Measurements from ENCODE around the gene SLK. TPM values are rescaled to one million over a fixed set of nuclear protein-coding genes. Genes with fewer than 3 reads are reported as not detected.
A peak's percentile ranks its signal among the peaks of the same experiment; 100 is the strongest.

Gene SLK
- total RNA-seq, 1 donor from 2014 or later, result 54.1 TPM

DNA sequence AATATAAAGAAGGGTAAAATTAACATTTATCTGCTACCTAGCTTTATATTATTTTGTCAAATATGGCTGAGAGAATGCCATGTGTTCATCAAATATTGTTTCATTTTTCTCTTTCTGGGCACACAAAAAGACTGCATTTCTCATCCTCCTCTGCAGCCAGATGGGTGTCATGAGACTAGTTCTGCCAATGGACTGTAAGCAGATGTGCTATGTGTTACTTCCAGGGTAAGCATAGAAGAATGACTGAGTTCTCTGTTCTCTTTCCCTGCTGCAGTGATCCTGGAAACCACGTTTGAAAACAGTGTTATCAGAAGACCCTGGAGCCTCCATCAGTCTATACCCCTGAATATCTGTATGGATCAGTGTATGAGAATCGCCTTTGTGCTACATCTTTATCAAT, 24.1 kb upstream of the SLK start:
- ATAC-seq, result no peak

DNA sequence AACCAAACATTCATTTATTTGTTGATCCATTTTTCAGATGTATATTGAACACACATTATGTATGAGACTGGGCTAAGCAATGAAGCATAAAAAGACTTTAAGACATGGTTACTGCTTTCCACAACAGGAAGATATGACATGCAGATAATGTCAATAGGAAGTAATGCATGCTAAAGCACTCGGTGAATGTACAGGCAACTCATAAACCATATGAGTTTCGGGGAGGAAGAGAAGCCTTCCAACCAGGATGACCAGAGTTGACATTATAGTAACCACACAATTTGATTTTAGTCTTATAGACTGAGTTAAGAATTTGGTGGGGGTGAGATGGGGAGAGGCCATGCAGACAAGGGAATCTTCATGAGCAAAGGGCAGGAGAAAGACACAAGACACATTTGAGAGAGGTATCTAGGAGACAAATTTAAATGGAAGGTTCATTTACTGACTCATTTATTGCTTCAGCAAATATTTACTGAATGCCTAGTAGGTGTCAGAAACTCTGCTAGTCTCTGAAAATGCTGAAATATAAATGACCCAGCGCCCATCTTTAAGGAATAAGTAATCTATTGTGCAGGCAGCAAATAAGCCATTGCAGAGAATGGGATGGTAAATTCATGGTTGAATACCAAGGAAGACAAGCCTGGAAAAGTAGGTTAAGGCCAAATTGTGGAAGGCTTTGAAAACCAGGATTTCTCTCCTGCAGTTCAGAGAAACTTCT, 19.0 kb upstream of the SLK start:
- peak; percentile 32 for ATAC-seq

DNA sequence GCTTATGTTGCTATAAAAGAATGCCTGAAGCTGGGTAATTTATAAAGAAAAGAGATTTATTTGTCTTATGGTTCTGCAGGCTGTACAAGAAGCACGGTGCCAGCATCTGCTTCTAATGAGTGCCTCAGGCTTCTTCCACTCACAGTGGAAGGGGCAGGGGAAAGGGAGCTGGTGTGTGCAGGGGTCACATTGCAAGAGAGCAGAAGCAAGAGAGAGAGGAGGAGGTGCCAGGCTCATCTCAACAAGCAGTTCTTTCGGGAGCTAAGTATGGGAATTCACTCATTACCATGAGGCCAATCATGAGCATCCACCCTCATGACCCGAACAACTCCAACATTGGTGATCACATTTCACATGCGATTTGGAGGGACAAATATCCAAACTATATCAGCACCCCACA, 17.2 kb upstream of the SLK start:
- ATAC-seq, result no peak

DNA sequence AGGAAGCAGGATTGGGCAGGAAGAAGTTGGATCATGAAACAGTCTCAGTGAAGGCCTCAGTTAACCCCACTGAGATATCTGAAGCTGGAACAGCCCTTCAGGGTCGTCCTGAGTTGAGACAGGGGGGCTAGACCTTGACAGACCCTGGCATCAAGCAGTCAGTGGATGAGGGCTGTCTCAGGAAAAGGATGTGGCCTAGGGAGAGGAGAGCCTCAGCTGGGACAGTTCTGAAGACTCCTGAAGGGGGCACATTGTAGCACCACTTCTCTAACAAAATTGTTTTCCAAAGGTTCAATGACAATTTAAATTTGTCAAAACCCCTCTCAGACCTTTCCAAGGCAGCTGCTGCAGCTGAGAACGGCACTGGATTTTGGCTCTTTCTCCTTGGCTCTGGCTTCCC, 15.8 kb upstream of the SLK start:
- ATAC-seq, result no peak

DNA sequence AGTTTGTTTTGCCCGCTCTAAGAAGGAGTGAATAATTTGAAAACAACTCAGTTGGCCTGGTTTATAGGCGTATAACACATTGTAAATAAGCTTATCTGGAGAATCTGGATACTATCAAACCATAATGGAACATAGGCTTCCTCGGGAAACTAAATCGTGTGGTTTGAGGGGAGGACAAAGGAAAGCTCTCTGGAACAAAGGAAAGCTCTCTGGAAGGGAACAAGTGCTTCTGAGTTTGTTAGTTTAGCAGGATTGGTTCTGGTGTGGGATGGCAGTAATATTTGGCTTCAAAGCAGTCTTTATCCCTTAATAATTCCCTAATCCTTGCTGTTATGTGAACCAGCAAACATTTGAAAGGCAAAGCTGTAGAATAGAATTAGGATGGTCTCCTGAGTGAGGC, 15.0 kb upstream of the SLK start:
- no peak for ATAC-seq

DNA sequence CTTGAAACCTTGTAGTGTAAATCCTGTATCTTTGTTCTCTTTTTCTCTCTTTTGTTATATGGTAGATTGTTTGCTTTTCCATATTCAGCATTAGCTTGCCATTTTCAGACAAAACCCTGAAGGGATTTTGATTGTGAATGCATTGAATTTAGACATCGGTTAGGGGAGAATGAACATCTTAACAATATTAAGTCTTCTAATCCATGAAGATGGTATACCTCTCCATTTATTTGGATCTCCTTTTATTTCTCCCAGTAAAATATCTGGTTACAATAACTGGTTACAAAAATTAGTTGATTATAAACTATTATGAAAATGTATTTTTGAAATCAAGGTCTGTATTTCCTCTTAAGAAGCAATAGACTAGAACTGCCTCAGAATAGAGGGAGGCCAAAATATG, 12.4 kb upstream of the SLK start:
- no peak for ATAC-seq

DNA sequence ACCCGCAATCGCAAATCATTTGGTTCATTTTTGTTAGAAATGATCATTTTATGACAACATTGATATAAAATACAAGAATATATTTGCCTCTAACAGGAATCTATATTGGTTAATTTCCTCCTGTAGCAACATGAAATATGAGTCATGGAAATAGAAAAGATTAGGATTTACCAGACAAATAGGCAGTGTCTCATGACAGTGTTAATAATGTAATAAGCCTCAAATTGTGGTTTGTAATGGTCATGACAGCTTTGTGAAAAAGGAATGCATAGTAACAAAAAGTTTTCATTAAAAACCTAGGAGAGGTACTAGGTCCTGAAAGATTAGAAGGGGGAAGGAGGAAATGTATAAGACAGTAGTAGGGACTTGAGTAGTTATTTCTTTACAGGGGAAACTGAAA, 7.9 kb upstream of the SLK start:
- ATAC-seq, result peak; percentile 85

DNA sequence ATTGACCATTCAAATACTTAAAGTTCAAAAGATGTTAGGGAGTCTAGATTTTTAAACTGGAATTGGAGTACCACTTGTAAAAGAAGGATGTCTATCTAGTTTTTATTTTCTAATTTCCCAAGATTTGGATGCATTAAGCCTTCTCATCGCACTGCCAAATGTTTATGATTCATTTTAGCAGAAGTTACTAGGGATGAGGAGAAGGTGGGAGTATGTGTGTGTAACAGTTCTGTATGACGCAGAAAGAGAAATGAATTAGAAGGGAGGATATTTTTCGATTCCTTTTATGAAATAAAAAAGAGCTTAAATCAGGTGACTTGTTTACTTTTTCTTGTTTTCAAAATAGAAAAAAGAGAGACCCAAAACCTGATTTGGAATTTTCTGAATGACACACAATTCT, 6.8 kb upstream of the SLK start:
- no peak for ATAC-seq

DNA sequence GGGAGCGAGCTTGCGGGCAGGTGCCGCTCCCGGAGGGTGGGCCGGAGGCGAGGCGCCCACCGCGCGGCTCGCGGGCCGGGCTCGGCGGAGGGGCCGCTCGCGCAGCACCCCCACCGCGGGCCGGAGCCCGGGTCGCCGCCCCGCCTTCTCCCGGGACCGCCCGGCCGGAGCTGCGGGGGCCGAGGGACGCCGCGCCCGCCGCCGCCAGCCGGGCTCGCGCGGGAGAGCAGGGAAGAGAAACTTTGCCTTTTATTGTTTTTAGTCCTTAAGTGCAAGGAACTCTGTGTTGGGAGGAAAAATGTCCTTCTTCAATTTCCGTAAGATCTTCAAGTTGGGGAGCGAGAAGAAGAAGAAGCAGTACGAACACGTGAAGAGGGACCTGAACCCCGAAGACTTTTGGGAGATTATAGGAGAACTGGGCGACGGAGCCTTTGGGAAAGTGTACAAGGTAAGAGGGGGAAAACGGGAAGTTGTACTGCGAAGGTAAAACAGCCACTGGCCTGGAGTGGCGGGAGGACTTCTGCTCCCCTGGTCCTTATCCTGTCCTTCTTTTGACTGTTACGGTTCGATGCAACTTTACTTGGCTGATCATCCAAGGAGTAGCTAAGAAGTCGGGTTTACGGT, 620 bp downstream of the SLK start:
- ATAC-seq, result peak; percentile 14

DNA sequence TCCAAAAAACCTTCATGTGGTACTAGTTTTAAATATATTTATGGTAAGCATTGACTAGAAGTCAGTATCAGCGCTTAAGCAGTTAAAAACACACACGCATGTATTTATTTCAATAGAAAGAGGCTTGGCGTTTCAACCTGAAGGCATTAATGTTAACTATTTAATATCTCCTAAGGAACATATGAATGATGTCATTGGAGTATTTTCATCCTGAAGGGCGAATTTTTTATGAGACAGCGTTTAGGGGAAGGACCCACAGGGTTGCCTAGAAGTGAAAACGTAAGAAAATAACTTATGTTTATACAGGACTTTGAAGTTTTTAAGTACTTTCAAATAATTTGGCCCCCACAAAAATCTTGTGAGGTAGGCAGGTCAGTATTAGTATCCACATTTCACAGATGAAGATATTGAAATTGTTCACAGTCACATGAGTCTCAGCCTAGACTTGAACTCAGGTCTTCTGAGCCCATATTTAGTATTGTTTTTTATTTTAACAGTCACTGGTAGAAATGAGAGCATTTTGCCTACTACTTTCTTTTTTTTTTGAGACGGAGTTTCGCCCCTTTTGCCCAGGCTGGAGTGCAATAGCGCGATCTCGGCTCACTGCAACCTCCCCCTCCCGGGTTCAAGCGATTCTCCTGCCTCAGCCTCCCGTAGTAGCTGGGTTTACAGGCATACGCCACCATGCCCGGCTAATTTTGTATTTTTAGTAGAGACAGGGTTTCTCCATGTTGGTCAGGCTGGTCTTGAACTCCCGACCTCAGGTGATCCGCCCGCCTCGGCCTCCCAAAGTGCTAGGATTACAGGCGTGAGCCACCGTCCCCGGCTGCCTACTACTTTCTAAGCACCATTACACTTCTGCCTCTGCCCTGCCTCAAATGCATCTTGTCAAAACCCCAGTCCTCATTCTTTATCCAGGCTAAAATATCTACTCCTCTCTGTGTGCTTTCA, 1.8 kb downstream of the SLK start:
- ATAC-seq, result no peak

DNA sequence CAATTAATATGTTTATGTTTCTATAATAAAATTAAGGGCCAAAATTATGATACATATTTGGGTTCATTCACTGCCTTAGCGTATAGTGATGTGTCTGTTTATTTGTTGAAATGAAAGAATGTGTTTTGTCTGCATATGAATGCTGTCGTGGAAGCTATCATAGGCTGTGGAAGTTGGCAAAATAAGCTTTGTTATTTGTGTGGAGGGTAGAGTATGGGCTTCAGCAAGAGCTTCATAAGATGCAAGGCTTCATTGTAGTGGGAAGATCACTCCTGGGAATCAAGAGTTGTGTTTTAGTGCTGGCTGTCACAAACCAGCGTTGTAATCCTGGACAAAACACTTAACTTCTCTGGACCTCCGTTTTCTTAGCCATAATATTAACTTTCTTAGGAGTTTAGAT, 2.5 kb downstream of the SLK start:
- ATAC-seq, result no peak

DNA sequence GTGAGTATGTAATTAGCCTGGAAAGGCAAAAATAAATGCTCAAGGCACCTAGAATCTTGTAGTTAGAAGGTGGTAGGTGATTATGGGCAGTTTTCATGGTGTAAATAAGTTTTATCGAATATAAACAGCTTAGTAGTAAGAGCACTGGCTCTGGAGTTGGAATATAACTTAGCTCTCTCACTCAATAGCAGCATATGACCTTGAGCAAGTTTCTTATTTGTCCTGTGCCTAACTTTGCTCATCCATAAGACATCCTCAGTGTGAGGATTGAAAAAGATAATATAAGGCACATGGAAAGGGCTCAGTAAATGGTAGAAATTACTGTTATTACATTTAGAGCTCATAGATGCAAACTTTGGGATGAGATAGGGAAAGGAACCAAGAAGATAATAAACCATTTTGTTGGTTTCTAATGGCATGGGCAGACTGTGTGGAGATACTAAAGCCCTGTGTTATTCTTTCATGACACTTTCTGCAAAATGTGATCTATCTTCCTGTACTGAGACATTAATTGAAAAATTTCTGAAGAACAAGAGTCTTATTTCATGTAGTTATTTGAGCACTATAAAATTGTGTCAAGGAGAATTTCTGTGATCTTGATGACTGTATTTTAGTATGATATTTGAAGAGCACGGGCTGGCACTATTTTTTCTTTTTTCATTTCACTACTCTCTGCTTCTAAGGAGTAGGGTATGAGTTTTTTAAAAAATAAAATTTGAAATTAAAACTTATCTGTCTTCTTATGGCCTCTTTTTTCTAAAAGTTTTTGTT, 3.1 kb downstream of the SLK start:
- ATAC-seq, result no peak

DNA sequence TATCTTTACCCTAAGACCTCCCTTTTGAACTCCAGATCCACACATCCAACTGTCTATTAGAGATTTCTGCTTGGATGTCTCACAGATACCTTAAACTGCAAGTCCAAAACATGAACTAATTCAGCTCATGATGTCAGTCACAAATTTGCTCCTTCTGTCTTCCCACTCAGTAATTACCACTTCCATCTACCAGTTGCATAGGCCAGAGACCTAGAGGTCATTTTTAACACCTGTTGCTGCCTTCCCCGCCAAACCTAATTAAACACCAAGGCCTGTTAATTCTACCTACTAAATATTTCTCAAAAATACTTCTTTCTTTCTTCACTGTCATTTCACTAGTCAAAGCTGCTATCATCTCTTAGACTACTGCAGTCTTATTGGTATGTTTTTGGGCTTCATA, 8.2 kb downstream of the SLK start:
- ATAC-seq, result no peak

DNA sequence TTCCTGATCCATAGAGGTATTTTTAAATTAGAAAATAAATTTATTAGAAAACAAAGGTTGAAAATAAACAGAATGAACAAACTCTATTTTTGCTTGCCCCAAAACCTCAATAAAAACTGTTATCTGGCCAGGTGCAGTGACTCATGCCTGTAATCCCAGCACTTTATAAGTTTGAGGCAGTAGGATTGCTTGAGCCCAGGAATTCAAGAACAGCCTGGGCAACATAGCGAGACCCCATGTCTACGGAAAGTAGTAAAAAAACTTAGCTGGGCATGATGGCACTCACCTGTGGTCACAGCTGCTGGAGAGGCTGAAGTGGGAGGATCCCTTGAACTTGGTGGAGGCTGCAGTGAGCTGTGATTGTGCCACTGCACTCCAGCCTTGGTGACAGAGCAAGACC, 10.3 kb downstream of the SLK start:
- ATAC-seq, result no peak

DNA sequence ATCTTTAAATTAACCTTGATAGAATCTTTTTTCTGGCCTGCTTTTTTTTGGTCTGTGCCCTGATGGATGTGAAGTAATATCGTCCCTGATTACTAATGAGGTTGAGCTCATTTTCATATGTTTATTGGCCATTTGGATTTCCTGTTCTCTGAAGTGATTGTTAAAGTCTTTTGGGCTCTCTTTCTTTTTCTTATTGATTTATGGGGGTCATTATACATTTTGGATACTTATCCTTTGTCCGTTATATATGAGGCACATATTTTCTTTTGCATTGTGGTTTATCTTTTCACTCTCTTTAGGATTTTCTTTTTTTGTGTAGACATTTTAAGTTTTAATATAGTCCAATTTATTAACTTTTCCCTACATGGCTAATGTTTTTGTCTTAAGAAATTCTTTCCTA, 12.6 kb downstream of the SLK start:
- ATAC-seq, result no peak

DNA sequence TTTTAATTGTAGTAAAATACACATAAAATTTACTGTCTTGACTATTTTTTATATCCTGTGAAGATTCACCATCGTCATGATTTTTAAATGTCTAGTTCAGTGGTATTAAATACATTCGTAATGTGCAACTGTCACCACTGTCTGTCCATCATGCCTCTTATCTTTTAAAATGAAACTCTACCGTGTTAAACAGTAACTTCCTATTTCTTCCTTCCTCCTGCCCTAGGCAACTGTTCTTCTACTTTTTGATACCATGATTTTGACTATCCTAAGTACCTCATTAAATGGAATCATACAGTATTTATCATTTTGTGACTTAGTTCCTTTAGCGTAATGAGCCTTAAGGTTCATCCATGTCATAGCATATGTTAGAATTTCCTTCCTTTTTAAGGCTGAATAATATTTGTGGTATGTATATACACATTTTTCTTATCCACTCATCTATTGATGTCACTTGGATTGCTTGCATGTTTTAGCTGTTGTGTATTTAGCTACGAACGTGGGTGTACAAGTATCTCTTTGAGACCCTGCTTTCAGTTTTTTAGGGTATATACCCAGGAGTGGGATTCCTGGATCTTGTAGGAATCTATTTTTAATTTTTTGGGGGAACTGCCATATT, 13.5 kb downstream of the SLK start:
- ATAC-seq, result no peak

DNA sequence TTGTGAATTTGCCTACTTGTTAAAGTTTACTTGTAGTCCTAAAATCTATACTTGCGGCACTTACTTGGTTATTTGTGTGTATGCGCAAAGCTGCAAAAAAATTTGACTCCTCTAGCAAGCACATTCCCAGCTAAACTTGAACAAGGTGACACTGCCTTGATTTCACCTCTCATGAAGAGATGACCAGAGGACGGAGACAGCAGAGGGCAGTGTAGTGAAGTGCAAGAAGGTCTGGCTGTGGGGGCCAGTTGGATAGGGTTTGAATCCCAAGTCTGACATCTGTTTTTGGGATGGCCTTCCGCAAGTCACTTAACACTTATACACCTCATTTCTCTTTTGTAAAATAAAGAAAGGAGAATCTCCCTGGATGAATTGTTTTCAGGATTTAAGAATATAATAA, 15.7 kb downstream of the SLK start:
- ATAC-seq, result no peak

DNA sequence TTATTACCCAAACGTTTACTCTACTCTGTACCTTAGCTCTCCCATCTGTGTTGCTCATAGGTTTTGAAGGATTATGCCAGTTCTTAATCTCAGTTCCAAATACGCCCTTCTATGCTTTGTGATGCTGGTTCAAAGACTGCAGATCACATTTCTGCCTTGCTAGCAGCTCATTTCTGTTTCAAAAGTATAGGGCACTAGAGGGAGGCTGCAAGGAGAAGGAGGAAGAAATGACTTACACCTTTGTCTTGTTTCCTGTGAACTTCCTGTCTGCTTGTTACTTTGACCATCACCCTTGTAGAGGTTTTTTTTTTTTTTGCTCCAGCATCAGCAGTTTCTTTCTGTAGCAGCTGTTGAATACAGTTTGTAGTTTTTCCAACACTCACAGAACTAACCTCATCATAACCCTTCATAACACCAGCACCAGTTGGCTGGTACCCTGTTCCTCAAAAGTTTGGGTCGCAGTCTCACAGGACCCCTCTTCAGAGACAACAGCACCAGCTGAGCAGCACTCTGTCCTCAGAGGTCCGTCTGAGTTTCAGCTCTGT, 16.5 kb downstream of the SLK start:
- peak; percentile 25 for ATAC-seq

DNA sequence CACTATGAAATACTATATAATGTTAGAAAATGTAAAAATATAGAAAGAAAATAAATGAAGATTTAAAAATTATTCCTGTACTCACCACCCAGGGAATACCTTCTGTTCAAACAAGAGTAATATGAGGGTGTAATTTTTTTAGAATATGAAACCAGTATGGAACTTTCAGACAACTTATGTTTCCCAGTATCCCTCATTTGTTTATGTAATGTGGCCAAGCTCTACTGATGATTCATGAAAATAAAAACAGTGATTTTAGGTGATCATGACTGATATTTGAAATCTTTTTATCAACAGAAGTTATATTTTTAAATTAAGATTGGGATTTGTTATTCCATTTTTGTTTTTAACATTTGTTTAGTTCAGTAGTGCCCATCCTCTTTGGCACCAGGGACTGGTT, 18.8 kb downstream of the SLK start:
- no peak for ATAC-seq

DNA sequence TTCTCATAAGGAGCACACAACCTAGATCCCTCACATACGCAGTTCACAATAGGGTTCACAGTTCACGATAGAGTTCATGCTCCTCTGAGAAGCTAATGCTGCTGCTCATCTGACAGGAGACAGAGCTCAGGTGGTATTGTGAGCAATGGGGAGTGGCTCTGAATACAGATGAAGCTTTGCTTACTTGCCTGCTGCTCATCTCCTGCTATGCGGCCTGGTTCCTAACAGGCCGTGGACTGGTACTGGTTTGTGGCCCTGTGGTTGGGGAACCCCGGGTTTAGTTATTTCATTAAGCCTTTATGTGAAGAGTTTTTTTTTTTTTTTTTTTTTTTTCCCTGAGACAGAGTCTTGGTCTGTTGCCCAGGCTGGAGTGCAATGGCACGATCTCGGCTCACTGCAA, 19.4 kb downstream of the SLK start:
- peak; percentile 37 for ATAC-seq

DNA sequence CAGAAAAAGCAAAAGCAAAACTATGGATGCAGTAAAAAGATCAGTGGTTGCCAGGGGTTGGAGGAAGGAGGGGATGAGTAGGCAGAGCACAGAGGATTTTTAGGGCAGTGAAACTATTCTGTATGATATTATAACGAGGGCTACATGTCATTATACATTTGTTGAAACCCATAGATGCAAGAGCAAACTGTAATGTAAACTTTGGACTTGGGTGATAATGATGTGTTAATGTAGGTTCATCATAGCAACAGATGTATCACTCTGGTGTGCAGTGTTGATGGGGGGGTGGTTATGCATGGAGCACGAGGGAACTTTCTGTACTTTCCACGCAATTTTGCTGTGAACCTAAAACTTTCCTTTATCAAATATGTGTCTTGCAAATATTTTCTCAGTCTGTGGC, 23.2 kb downstream of the SLK start:
- no peak for ATAC-seq

DNA sequence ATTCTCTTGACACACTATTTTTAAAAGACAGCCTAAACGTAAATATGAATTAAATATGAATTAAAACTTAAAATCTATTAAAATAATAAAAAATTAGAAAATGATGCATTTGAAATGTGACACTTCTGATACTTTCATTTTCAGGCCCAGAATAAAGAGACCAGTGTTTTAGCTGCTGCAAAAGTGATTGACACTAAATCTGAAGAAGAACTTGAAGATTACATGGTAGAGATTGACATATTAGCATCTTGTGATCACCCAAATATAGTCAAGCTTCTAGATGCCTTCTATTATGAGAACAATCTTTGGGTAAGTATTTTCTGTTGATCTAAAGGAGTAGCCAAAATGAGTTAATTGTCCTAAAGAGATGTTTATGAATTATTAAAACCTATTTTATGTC, 23.6 kb downstream of the SLK start:
- ATAC-seq, result no peak
